ENCODE data around the gene SSBP3. TPM values are rescaled to one million over a fixed set of nuclear protein-coding genes. Genes with fewer than 3 reads are reported as not detected.
A peak's percentile ranks its signal among the peaks of the same experiment; 100 is the strongest.

SSBP3 gene
- total RNA-seq, 4 donors from 2014 or later: 28.7 to 162 (median 37.0) TPM

- H3K36me3 ChIP-seq: no peaks in the 10 kb centered on the region
- no peaks in the 10 kb centered on the region for H3K27me3 ChIP-seq
- peak overlapping the region in 2 of 4 donors; percentile 8 to 31 for H3K4me3 ChIP-seq
- 2 to 31% methylated on average over 12 to 31 of the region's 31 CpGs for WGBS, 2 donors (ENCODE audit: low coverage in 1 of 2)
- no peaks in the 10 kb centered on the region for H3K9me3 ChIP-seq
- peak overlapping the region; percentile 13 to 70 (median 60) for H3K27ac ChIP-seq
- intact Hi-C loops (cut with DNase I; ENCODE audit: low total_unique reads): no loop called here
- in situ Hi-C loops (cut with MboI; ENCODE audit: low pct_ligation_motif_present in 1 of 4, low pct_unique_long_range_greater_than_20kb in 1 of 4, low sequenced_read_pairs in 3 of 4): no loop called here
- DNase-seq: peak; percentile 50
- TF ChIP-seq EP300 (IDR thresholded peaks at IDR 0.05; ENCODE audit: low read depth): no peak
- no peak for TF ChIP-seq POLR2A (IDR thresholded peaks at IDR 0.05)
- no peak for TF ChIP-seq CTCF (IDR thresholded peaks at IDR 0.05)
- TF ChIP-seq POLR2AphosphoS5 (IDR thresholded peaks at IDR 0.05): no peak
- H3K4me1 ChIP-seq: peaks cover 6 to 59% (median 32%) of the 10 kb centered on the region in 4 donors
These were observed 50.1 kb downstream of the SSBP3 start for GRCh38 chr1:54355931-54356679.

DNA sequence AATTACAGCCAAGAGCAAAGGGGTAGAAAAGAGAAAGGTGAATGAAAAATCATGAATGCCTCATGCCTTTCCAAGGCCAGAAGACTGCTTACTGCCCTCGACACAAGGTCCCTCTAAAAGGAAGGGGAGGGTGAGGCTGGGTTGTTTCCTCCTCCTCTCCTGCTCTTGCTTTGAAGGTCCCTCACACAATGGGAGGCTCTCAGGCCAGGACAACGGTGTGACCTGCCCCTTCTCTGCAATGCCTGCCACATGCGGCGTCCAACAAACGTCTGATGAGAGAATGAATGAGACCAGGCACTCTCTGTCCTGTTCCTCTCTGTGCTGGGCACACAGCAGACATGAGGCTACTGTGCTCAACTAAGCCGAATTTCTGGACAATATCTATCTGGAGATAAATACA lies 51.3 kb downstream of the SSBP3 start:
- no peaks in the 10 kb centered on the region for H3K36me3 ChIP-seq
- DNase-seq: no peak
- H3K9me3 ChIP-seq: no peaks in the 10 kb centered on the region
- H3K4me3 ChIP-seq: no peak overlapping the region
- in situ Hi-C loops (cut with MboI; ENCODE audit: low pct_ligation_motif_present in 1 of 4, low pct_unique_long_range_greater_than_20kb in 1 of 4, low sequenced_read_pairs in 3 of 4): no loop called here
- WGBS, 2 donors (ENCODE audit: low coverage in 1 of 2): 60 to 78% methylated on average over 2 to 6 of the region's 6 CpGs
- intact Hi-C loops (cut with DNase I; ENCODE audit: low total_unique reads): no loop called here
- no peak overlapping the region for H3K27ac ChIP-seq
- H3K4me1 ChIP-seq: peaks cover 6 to 56% (median 38%) of the 10 kb centered on the region in 4 donors
- no peak for TF ChIP-seq EP300 (IDR thresholded peaks at IDR 0.05; ENCODE audit: low read depth)
- TF ChIP-seq POLR2AphosphoS5 (IDR thresholded peaks at IDR 0.05): no peak
- TF ChIP-seq CTCF (IDR thresholded peaks at IDR 0.05): no peak
- TF ChIP-seq POLR2A (IDR thresholded peaks at IDR 0.05): no peak
- H3K27me3 ChIP-seq: no peaks in the 10 kb centered on the region

GRCh38 chr1:54353959-54354358 lies 52.2 kb downstream of the SSBP3 start:
- H3K9me3 ChIP-seq: no peaks in the 10 kb centered on the region
- peaks cover 6 to 66% (median 42%) of the 10 kb centered on the region in 4 donors for H3K4me1 ChIP-seq
- DNase-seq: no peak
- TF ChIP-seq POLR2AphosphoS5 (IDR thresholded peaks at IDR 0.05) (no peak), CTCF (IDR thresholded peaks at IDR 0.05) (no peak), EP300 (IDR thresholded peaks at IDR 0.05; ENCODE audit: low read depth) (no peak), POLR2A (IDR thresholded peaks at IDR 0.05) (no peak)
- H3K27ac ChIP-seq: no peak overlapping the region
- no peaks in the 10 kb centered on the region for H3K27me3 ChIP-seq
- H3K36me3 ChIP-seq: no peaks in the 10 kb centered on the region
- H3K4me3 ChIP-seq: no peak overlapping the region
- in situ Hi-C loops (cut with MboI; ENCODE audit: low pct_ligation_motif_present in 1 of 4, low pct_unique_long_range_greater_than_20kb in 1 of 4, low sequenced_read_pairs in 3 of 4) (no loop called here), intact Hi-C loops (cut with DNase I; ENCODE audit: low total_unique reads) (no loop called here)
- WGBS, 2 donors (ENCODE audit: low coverage in 1 of 2): 92% methylated on average over 4 of the region's 4 CpGs; no CpG with 5 or more reads in 1 of the 2 donors

- Histone ChIP-seq H3K27ac (peak overlapping the region in 2 of 4 donors; percentile 14 to 24), H3K4me1 (peaks cover 6 to 66% (median 48%) of the 10 kb centered on the region in 4 donors), H3K27me3 (no peaks in the 10 kb centered on the region), H3K36me3 (no peaks in the 10 kb centered on the region), H3K4me3 (no peak overlapping the region), H3K9me3 (no peaks in the 10 kb centered on the region)
- no peak for TF ChIP-seq POLR2AphosphoS5 (IDR thresholded peaks at IDR 0.05)
- no peak for TF ChIP-seq POLR2A (IDR thresholded peaks at IDR 0.05)
- no peak for TF ChIP-seq CTCF (IDR thresholded peaks at IDR 0.05)
- TF ChIP-seq EP300 (IDR thresholded peaks at IDR 0.05; ENCODE audit: low read depth): no peak
- DNase-seq: no peak
- intact Hi-C loops (cut with DNase I; ENCODE audit: low total_unique reads): no loop called here
- WGBS, 2 donors (ENCODE audit: low coverage in 1 of 2): 89% methylated on average over 17 of the region's 17 CpGs; no CpG with 5 or more reads in 1 of the 2 donors
- in situ Hi-C loops (cut with MboI; ENCODE audit: low pct_ligation_motif_present in 1 of 4, low pct_unique_long_range_greater_than_20kb in 1 of 4, low sequenced_read_pairs in 3 of 4): no loop called here
These were observed 53.4 kb downstream of the SSBP3 start for GRCh38 chr1:54352755-54353154.
